Sigmoid colon (tissue), 4 donors: ENCODE measurements around the gene CYTH3.

ENCODE experiments used
- EP300 ChIP-seq, 4 donors: sonication (generic); formaldehyde crosslinking; IDR thresholded peaks; one replicate each; pipeline ENCODE4 v1.6.1; 2017; ENCODE audit warnings: antibody characterized with exemption in 4 of 4
- POLR2A ChIP-seq, 2 donors: fragments of 450-650 bp; IDR thresholded peaks; one replicate each; pipeline ENCODE4 v1.6.1; 2016; ENCODE audit warnings: antibody characterized with exemption in 2 of 2, mild to moderate bottlenecking in 2 of 2, moderate library complexity in 2 of 2
- POLR2AphosphoS5 ChIP-seq, 4 donors: sonication (generic); formaldehyde crosslinking; IDR thresholded peaks; one replicate each; pipeline ENCODE4 v1.6.1; 2017; ENCODE audit warnings: antibody characterized with exemption in 4 of 4
- TF ChIP-seq, protein P1 (sequence below), 4 experiments: fragments of 450-650 bp in 3 of 4; fragments of 200-600 bp in 1 of 4; IDR thresholded peaks; one replicate each; pipeline ENCODE4 v1.5.1; 2016 to 2019; ENCODE audit warnings: antibody characterized with exemption in 4 of 4, mild to moderate bottlenecking in 3 of 4, moderate library complexity in 2 of 4

DNA sequence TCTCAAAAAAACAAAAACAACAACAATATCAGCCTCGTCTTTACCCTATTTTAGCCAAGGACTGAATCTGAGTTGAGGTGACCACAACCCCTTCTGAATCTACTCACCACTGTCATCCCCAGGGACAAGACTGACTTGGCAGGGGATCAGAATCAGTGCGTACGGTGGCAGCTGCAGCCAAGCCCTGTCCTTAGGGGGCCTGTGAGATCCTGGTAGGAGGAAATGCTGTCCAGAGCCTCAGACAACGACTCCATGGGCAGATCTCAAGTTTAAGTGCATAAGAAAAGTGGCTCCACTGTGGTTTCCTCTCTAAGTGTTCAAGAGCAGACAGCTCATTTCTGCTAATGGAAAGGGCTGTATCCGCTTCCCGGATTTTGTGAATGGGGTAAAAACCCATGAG lies 22.4 kb upstream of the CYTH3 start:
- TF ChIP-seq, protein P1, sequence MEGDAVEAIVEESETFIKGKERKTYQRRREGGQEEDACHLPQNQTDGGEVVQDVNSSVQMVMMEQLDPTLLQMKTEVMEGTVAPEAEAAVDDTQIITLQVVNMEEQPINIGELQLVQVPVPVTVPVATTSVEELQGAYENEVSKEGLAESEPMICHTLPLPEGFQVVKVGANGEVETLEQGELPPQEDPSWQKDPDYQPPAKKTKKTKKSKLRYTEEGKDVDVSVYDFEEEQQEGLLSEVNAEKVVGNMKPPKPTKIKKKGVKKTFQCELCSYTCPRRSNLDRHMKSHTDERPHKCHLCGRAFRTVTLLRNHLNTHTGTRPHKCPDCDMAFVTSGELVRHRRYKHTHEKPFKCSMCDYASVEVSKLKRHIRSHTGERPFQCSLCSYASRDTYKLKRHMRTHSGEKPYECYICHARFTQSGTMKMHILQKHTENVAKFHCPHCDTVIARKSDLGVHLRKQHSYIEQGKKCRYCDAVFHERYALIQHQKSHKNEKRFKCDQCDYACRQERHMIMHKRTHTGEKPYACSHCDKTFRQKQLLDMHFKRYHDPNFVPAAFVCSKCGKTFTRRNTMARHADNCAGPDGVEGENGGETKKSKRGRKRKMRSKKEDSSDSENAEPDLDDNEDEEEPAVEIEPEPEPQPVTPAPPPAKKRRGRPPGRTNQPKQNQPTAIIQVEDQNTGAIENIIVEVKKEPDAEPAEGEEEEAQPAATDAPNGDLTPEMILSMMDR (IDR thresholded peaks at IDR 0.05): no peak
- TF ChIP-seq EP300 (IDR thresholded peaks at IDR 0.05): no peak
- TF ChIP-seq POLR2A (IDR thresholded peaks at IDR 0.05): no peak
- no peak for TF ChIP-seq POLR2AphosphoS5 (IDR thresholded peaks at IDR 0.05)
